T-helper 1 cell treated with Interleukin-12 subunit alpha and Interleukin-12 subunit beta and Interleukin-4 antibody, amounts not matched to agents 30 μg/mL and 1 μg/mL, for 36 hours (primary cell): ENCODE data around the gene TMEM114.

ENCODE experiments used
- H3K27ac Mint-ChIP-seq: one replicate; pipeline ENCODE4 v1.8.0; 2021; ENCODE audit warnings: mild to moderate bottlenecking, mixed read lengths
- H3K27me3 Mint-ChIP-seq: one replicate; pipeline ENCODE4 v1.8.0; 2021; ENCODE audit warnings: low read depth, mixed read lengths
- H3K36me3 Mint-ChIP-seq: one replicate; pipeline ENCODE4 v1.8.0; 2021; ENCODE audit warnings: low read depth, mixed read lengths
- H3K4me1 Mint-ChIP-seq: one replicate; pipeline ENCODE4 v1.8.0; 2021; ENCODE audit warnings: low read depth, mixed read lengths
- H3K4me3 Mint-ChIP-seq: one replicate; pipeline ENCODE4 v1.8.0; 2021; ENCODE audit warnings: mild to moderate bottlenecking, moderate library complexity, mixed read lengths
- H3K9me3 Mint-ChIP-seq: one replicate; pipeline ENCODE4 v1.8.0; 2021; ENCODE audit warnings: mixed read lengths

TMEM114 gene

DNA sequence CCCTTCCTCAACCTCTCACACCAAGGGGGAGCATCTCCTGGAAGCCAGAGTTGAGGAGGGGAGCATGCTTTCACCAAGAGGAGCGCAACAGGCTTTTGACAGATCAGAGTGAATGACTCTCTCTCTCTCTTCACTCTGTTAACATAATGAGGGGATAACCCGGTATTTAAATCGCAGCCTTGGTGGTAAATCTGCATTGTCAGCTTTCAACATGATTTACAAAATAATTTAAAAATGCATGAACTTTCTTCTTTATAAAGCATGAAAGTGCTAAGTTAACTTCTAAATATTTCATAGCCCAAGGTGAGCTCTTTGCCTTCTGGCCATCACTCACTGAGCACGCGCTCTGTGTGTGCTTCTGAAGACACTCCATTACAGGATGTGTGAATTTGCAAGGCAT lies 61.8 kb downstream of the TMEM114 start:
- Mint-ChIP-seq H3K4me3 (no peak overlapping the region), H3K36me3 (no peaks in the 10 kb centered on the region), H3K27ac (no peak overlapping the region), H3K27me3 (no peaks in the 10 kb centered on the region), H3K9me3 (no peaks in the 10 kb centered on the region), H3K4me1 (no peaks in the 10 kb centered on the region)

DNA sequence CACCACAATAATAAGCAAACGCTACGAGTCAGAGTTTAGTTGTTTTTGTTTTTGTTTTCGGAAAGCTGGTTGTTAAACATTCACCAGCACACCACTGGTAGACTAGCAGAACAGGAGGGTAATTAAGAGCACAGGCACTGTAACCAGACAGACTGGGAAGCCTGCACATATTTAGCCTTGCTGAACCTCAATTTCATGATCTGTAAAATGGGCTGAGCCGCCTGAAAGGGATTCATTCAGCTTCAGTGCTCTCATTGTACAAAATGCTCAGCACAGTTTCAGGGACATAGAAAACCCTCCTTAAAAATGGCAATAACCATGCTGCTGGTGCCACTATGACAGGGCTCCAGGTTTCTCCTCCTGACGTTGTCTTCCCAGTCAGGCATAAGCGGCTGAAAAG lies 66.4 kb downstream of the TMEM114 start:
- Mint-ChIP-seq H3K27me3 (no peaks in the 10 kb centered on the region), H3K27ac (no peak overlapping the region)

GRCh38 chr16:8522757-8523156 lies 67.6 kb downstream of the TMEM114 start:
- Mint-ChIP-seq H3K27me3 (no peaks in the 10 kb centered on the region), H3K9me3 (no peaks in the 10 kb centered on the region), H3K4me1 (no peaks in the 10 kb centered on the region), H3K36me3 (no peaks in the 10 kb centered on the region), H3K27ac (no peak overlapping the region), H3K4me3 (no peak overlapping the region)

More for the DNA sequence above, 66.4 kb downstream of the TMEM114 start:
- no peak overlapping the region for H3K4me3 Mint-ChIP-seq
- H3K4me1 Mint-ChIP-seq: no peaks in the 10 kb centered on the region
- H3K36me3 Mint-ChIP-seq: no peaks in the 10 kb centered on the region
- no peaks in the 10 kb centered on the region for H3K9me3 Mint-ChIP-seq

- no peaks in the 10 kb centered on the region for H3K9me3 Mint-ChIP-seq
- no peaks in the 10 kb centered on the region for H3K36me3 Mint-ChIP-seq
- H3K4me3 Mint-ChIP-seq: no peak overlapping the region
- no peaks in the 10 kb centered on the region for H3K27me3 Mint-ChIP-seq
- no peak overlapping the region for H3K27ac Mint-ChIP-seq
- H3K4me1 Mint-ChIP-seq: no peaks in the 10 kb centered on the region
Observed at GRCh38 chr16:8519643-8520042, 70.7 kb downstream of the TMEM114 start.
